Neural crest cell (in vitro differentiated cells): Measurements from ENCODE around the gene CLMP. TPM values are rescaled to one million over a fixed set of nuclear protein-coding genes. Genes with fewer than 3 reads are reported as not detected.

Experiments
- DNase-seq: peaks from one replicate; pipeline ENCODE4 v3.0.0; 2021; ENCODE audit warnings: low read depth, mixed read lengths, low spot score
- H3K27ac Mint-ChIP-seq: one replicate; pipeline ENCODE4 v1.8.0; 2021; ENCODE audit warnings: mild to moderate bottlenecking, mixed read lengths; ENCODE audit not compliant: unreplicated experiment
- H3K27me3 Mint-ChIP-seq: 2 replicates; pipeline ENCODE4 v1.8.0; 2021; ENCODE audit warnings: low read depth, mild to moderate bottlenecking, mixed read lengths
- H3K36me3 Mint-ChIP-seq: 2 replicates; pipeline ENCODE4 v1.8.0; 2021; ENCODE audit warnings: low read depth, mild to moderate bottlenecking, mixed read lengths
- H3K4me1 Mint-ChIP-seq: 2 replicates; pipeline ENCODE4 v1.8.0; 2021; ENCODE audit warnings: mixed read lengths
- H3K4me3 Mint-ChIP-seq: one replicate; pipeline ENCODE4 v1.8.0; 2021; ENCODE audit warnings: mild to moderate bottlenecking, mixed read lengths
- H3K9me3 Mint-ChIP-seq: 2 replicates; pipeline ENCODE4 v1.8.0; 2021; ENCODE audit warnings: mixed read lengths
- CTCF ChIP-seq: fragments of 200-600 bp; sonication (generic); conservative IDR thresholded peaks from 2 replicates; pipeline ENCODE4 v1.5.0; 2021; ENCODE audit warnings: antibody characterized with exemption, mild to moderate bottlenecking
- total RNA-seq: library from RNA; stranded (reverse); gene quantifications from 2 replicates; pipeline ENCODE4 v1.2.1, GENCODE V29; 2021

The CLMP gene
- total RNA-seq, 1 donor from 2014 or later = 4.3 TPM

GRCh38 chr11:123085497-123085896 is 109.6 kb downstream of the CLMP start:
- Mint-ChIP-seq H3K4me1 (peaks cover 5% of the 10 kb centered on the region), H3K4me3 (no peak overlapping the region), H3K27ac (no peak overlapping the region), H3K27me3 (no peaks in the 10 kb centered on the region), H3K9me3 (peaks cover 4% of the 10 kb centered on the region), H3K36me3 (peaks cover 4% of the 10 kb centered on the region)
- no peak for DNase-seq
- no peak for TF ChIP-seq CTCF

- DNase-seq = no peak
- Mint-ChIP-seq H3K9me3 (peaks cover 4% of the 10 kb centered on the region), H3K4me3 (no peak overlapping the region), H3K36me3 (peaks cover 4% of the 10 kb centered on the region), H3K27ac (no peak overlapping the region), H3K27me3 (no peaks in the 10 kb centered on the region), H3K4me1 (peaks cover 5% of the 10 kb centered on the region)
- TF ChIP-seq CTCF = no peak
These were observed 110.6 kb downstream of the CLMP start for GRCh38 chr11:123084454-123084853.

- DNase-seq = no peak
- no peak for TF ChIP-seq CTCF
- no peak overlapping the region for H3K4me3 Mint-ChIP-seq
- no peak overlapping the region for H3K27ac Mint-ChIP-seq
- H3K36me3 Mint-ChIP-seq = peaks cover 4% of the 10 kb centered on the region
- no peaks in the 10 kb centered on the region for H3K27me3 Mint-ChIP-seq
- H3K4me1 Mint-ChIP-seq = peaks cover 5% of the 10 kb centered on the region
- peaks cover 4% of the 10 kb centered on the region for H3K9me3 Mint-ChIP-seq
These were observed 111.4 kb downstream of the CLMP start for GRCh38 chr11:123083623-123084029.

- no peak overlapping the region for H3K27ac Mint-ChIP-seq
- no peak for DNase-seq
- no peak for TF ChIP-seq CTCF
- peaks cover 4% of the 10 kb centered on the region for H3K36me3 Mint-ChIP-seq
- peaks cover 4% of the 10 kb centered on the region for H3K9me3 Mint-ChIP-seq
- H3K27me3 Mint-ChIP-seq = no peaks in the 10 kb centered on the region
- peaks cover 5% of the 10 kb centered on the region for H3K4me1 Mint-ChIP-seq
- H3K4me3 Mint-ChIP-seq = no peak overlapping the region
These were observed 112.1 kb downstream of the CLMP start for GRCh38 chr11:123082977-123083376.

- H3K27me3 Mint-ChIP-seq = no peaks in the 10 kb centered on the region
- H3K9me3 Mint-ChIP-seq = peaks cover 4% of the 10 kb centered on the region
- peaks cover 5% of the 10 kb centered on the region for H3K4me1 Mint-ChIP-seq
- peaks cover 4% of the 10 kb centered on the region for H3K36me3 Mint-ChIP-seq
- no peak overlapping the region for H3K27ac Mint-ChIP-seq
- no peak for TF ChIP-seq CTCF
- no peak for DNase-seq
- H3K4me3 Mint-ChIP-seq = no peak overlapping the region
These were observed 115.0 kb downstream of the CLMP start for GRCh38 chr11:123080015-123080414.

GRCh38 chr11:123076484-123076883 is 118.6 kb downstream of the CLMP start:
- H3K27me3 Mint-ChIP-seq = no peaks in the 10 kb centered on the region

More at GRCh38 chr11:123076484-123076883, 118.6 kb downstream of the CLMP start:
- H3K9me3 Mint-ChIP-seq = no peaks in the 10 kb centered on the region
- no peaks in the 10 kb centered on the region for H3K4me1 Mint-ChIP-seq
- H3K36me3 Mint-ChIP-seq = peaks cover 5% of the 10 kb centered on the region
- TF ChIP-seq CTCF = no peak
- H3K4me3 Mint-ChIP-seq = no peak overlapping the region
- H3K27ac Mint-ChIP-seq = no peak overlapping the region
- DNase-seq = no peak
